ENCODE measurements around the gene PARP1.

GRCh38 chr1:226318471-226318870 is 89.4 kb downstream of the PARP1 start:
- TF ChIP-seq CTCF (conservative IDR thresholded peaks at IDR 0.05; ENCODE audit: low read length) (no peak), EZH2phosphoT487 (IDR thresholded peaks at IDR 0.05; ENCODE audit: borderline replicate concordance, low read depth, low read length) (no peak)
